PC-9 (cell line): ENCODE results near the gene GAPDHS. TPM values are rescaled to one million over a fixed set of nuclear protein-coding genes. Genes with fewer than 3 reads are reported as not detected.

ENCODE experiments used
- BruUV-seq: library from RNA; stranded (reverse); fragments of 400-500 nt; replicated peaks from 2 replicates; lab custom pipeline; 2021; lab: Mats Ljungman, UMichigan
- CTCF ChIA-PET: fragments of 300-600 bp; sonication (Branson Sonifier 250); formaldehyde crosslinking; loops from one replicate; lab custom pipeline; 2022; ENCODE audit warnings: antibody characterized with exemption; lab: Charles Lee
- POLR2A ChIA-PET: fragments of 300-600 bp; sonication (Branson Sonifier 250); formaldehyde crosslinking; loops from one replicate; lab custom pipeline; 2022; ENCODE audit warnings: antibody characterized with exemption; ENCODE audit not compliant: unreplicated experiment; lab: Charles Lee
- DNase-seq, 2 experiments: peaks; one replicate each; pipeline versions ENCODE4 v3.0.0 to v3.0.0-alpha.2; 2015 to 2022; ENCODE audit warnings: mixed read lengths in 1 of 2
- H2AFZ ChIP-seq: fragments of 200-600 bp; sonication (generic); 2 replicates; pipeline ENCODE4 v1.8.1; 2017; ENCODE audit warnings: antibody characterized with exemption
- H3F3A ChIP-seq: fragments of 200-600 bp; sonication (generic); 2 replicates; pipeline ENCODE4 v1.8.1; 2017; ENCODE audit warnings: antibody characterized with exemption, mild to moderate bottlenecking, low read depth; ENCODE audit not compliant: insufficient read depth
- H3K27ac ChIP-seq: fragments of 200-600 bp; sonication (generic); 2 replicates; pipeline ENCODE4 v1.6.1; 2016; ENCODE audit warnings: mixed run types
- H3K27me3 ChIP-seq: fragments of 200-600 bp; sonication (generic); 2 replicates; pipeline ENCODE4 v1.6.1; 2016; ENCODE audit warnings: low read depth, mixed run types; ENCODE audit not compliant: insufficient read depth
- H3K36me3 ChIP-seq: fragments of 200-600 bp; sonication (generic); 2 replicates; pipeline ENCODE4 v1.6.1; 2016; ENCODE audit warnings: low read depth, mixed run types
- H3K4me1 ChIP-seq: fragments of 200-600 bp; sonication (generic); replicated peaks from 2 replicates; pipeline ENCODE4 v1.6.1; 2016; ENCODE audit warnings: mixed run types; ENCODE audit not compliant: insufficient read depth
- H3K4me2 ChIP-seq: fragments of 200-600 bp; sonication (generic); 2 replicates; pipeline ENCODE4 v1.6.1; 2017; ENCODE audit warnings: mixed run types
- H3K4me3 ChIP-seq: fragments of 200-600 bp; sonication (generic); 2 replicates; pipeline ENCODE4 v1.6.1; 2016; ENCODE audit warnings: mixed run types
- H3K79me2 ChIP-seq: fragments of 200-600 bp; sonication (generic); 2 replicates; pipeline ENCODE4 v1.6.1; 2017; ENCODE audit warnings: low read depth, mixed run types
- H3K9me2 ChIP-seq: fragments of 200-600 bp; sonication (generic); 2 replicates; pipeline ENCODE4 v1.8.1; 2017; ENCODE audit warnings: mild to moderate bottlenecking; ENCODE audit not compliant: insufficient read depth
- H3K9me3 ChIP-seq: fragments of 200-600 bp; sonication (generic); 2 replicates; pipeline ENCODE4 v1.8.1; 2016; ENCODE audit warnings: low read depth; ENCODE audit not compliant: insufficient read depth
- H4K20me1 ChIP-seq: fragments of 200-600 bp; sonication (generic); 2 replicates; pipeline ENCODE4 v1.8.1; 2017; ENCODE audit not compliant: insufficient read depth
- EZH2 ChIP-seq: fragments of 200-600 bp; sonication (generic); IDR thresholded peaks from 2 replicates; pipeline ENCODE4 v1.8.0; 2017; ENCODE audit warnings: antibody characterized with exemption, low read depth
- intact Hi-C: fragments of 100-400 bp; cut with micrococcal nuclease; formaldehyde crosslinking; loops from one replicate; pipeline ENCODE4 v1.10.0; 2022; ENCODE audit not compliant: unreplicated experiment
- total RNA-seq: library from RNA; stranded (reverse); gene quantifications from 2 replicates; pipeline ENCODE4 v1.2.3, GENCODE V29; 2021
- TF ChIP-seq, protein P1 (sequence below): fragments of 200-600 bp; sonication (generic); conservative IDR thresholded peaks from 2 replicates; pipeline ENCODE4 v1.6.1; 2017; ENCODE audit warnings: mixed run types, antibody characterized with exemption, mild to moderate bottlenecking, moderate library complexity

Gene GAPDHS
- total RNA-seq, 1 experiment from 2014 or later, result not detected

DNA sequence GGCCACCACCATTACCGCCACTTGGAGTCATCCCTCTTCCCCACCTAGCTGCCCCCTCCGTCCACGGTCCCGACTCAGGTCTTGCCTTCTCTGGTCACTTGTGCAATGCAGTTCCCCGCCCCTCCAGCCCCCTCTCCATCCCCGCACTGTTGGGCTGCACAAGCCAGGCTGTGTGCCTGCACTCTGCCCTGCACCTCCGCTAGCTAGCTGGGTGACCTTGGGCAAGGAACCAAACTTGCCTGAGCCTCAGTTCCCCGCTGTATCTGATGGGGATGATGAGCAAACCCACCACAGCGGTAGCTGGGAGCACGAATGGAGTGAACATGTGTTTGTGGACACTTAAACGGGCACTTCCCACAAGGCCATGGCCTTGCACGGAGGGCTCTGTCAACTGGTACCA lies 6.6 kb downstream of the GAPDHS start:
- no peak for DNase-seq
- Histone ChIP-seq H3F3A (no peaks in the 10 kb centered on the region; the same call in 1 of the 2 replicates), H3K4me3 (no peak overlapping the region), H3K9me3 (no peaks in the 10 kb centered on the region), H3K27me3 (no peaks in the 10 kb centered on the region), H3K9me2 (no peaks in the 10 kb centered on the region), H3K4me1 (0 out of 2 replicates have a peak, but pooled peaks cover 7% of the 10 kb centered on the region), H3K27ac (no peak overlapping the region), H2AFZ (no peak overlapping the region), H3K36me3 (no peaks in the 10 kb centered on the region; the same call in 1 of the 2 replicates), H3K4me2 (no peak overlapping the region), H3K79me2 (peaks cover 15% of the 10 kb centered on the region), H4K20me1 (no peaks in the 10 kb centered on the region; the same call in 1 of the 2 replicates)
- POLR2A ChIA-PET, result interaction anchor here (0.7 kb wide), 1 partner anchor 26 kb away, joined by 5 read pairs; no protein-coding TSS in a partner anchor
- no TSS peak for BruUV-seq
- intact Hi-C loops, result no loop called here
- CTCF ChIA-PET, result no interaction called here
- TF ChIP-seq, protein P1, sequence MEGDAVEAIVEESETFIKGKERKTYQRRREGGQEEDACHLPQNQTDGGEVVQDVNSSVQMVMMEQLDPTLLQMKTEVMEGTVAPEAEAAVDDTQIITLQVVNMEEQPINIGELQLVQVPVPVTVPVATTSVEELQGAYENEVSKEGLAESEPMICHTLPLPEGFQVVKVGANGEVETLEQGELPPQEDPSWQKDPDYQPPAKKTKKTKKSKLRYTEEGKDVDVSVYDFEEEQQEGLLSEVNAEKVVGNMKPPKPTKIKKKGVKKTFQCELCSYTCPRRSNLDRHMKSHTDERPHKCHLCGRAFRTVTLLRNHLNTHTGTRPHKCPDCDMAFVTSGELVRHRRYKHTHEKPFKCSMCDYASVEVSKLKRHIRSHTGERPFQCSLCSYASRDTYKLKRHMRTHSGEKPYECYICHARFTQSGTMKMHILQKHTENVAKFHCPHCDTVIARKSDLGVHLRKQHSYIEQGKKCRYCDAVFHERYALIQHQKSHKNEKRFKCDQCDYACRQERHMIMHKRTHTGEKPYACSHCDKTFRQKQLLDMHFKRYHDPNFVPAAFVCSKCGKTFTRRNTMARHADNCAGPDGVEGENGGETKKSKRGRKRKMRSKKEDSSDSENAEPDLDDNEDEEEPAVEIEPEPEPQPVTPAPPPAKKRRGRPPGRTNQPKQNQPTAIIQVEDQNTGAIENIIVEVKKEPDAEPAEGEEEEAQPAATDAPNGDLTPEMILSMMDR, result no peak
- TF ChIP-seq EZH2, result no peak

DNA sequence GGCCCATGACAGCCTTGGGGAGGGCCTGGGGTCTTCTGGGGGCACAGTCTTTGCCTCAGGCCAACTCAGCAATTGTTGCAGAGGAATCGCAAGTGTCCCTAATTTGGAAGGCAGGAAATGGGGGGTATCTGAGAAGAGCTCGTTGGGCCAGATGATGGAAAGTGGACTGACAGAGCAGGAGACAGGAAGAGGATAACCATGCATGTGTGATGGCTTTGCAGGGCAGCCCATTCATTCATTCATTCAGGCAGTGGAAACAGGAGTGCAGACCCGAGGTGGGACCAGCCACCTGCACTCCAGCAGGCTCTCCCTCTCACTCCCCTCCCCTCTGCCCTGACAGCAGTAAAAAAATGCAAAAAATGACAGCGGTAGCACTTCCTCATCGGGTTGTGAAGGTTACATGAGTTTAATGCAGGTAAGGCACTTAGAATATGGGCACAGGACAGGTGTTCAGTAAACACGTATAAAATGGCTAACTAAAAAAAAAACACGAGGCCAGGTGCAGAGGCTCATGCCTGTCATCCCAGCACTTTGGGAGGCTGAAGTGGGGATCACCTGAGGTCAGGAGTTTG lies 7.2 kb downstream of the GAPDHS start:
- Histone ChIP-seq H3K9me2 (no peaks in the 10 kb centered on the region), H2AFZ (no peak overlapping the region), H3K4me3 (no peak overlapping the region), H3F3A (no peaks in the 10 kb centered on the region; the same call in 1 of the 2 replicates), H3K27me3 (no peaks in the 10 kb centered on the region), H3K4me1 (0 out of 2 replicates have a peak, but pooled peaks cover 7% of the 10 kb centered on the region), H3K9me3 (no peaks in the 10 kb centered on the region), H3K4me2 (no peak overlapping the region), H3K36me3 (no peaks in the 10 kb centered on the region; the same call in 1 of the 2 replicates), H3K27ac (no peak overlapping the region), H4K20me1 (no peaks in the 10 kb centered on the region; the same call in 1 of the 2 replicates), H3K79me2 (peaks cover 20% of the 10 kb centered on the region)
- DNase-seq, result no peak
- ChIA-PET POLR2A (interaction anchor here (0.7 kb wide), 1 partner anchor 25 kb away, joined by 5 read pairs; no protein-coding TSS in a partner anchor), CTCF (no interaction called here)
- TF ChIP-seq EZH2, result no peak
- TF ChIP-seq, protein P1, result no peak
- no TSS peak for BruUV-seq
- intact Hi-C loops, result no loop called here

DNA sequence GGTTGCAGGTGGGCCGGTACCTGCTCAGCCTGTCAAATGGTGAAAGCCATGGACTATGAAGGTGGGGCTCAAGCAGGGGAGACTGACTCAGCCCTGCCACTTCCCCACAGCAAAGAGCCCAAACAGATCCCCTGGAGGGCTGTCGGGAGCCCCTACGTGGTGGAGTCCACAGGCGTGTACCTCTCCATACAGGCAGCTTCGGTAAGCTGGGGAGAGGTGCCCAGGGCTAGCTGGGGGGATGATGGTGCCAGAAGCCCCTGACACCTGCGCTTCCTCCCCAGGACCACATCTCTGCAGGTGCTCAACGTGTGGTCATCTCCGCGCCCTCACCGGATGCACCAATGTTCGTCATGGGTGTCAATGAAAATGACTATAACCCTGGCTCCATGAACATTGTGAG lies 9.0 kb downstream of the GAPDHS start:
- Histone ChIP-seq H3K4me2 (no peak overlapping the region), H3K4me1 (peaks cover 14% of the 10 kb centered on the region), H4K20me1 (no peaks in the 10 kb centered on the region; the same call in 1 of the 2 replicates), H3K9me3 (no peaks in the 10 kb centered on the region), H3K79me2 (peaks cover 37% of the 10 kb centered on the region), H3K4me3 (no peak overlapping the region), H3K27me3 (no peaks in the 10 kb centered on the region), H3K36me3 (no peaks in the 10 kb centered on the region; the same call in 1 of the 2 replicates), H3F3A (no peaks in the 10 kb centered on the region), H3K27ac (no peak overlapping the region), H3K9me2 (no peaks in the 10 kb centered on the region), H2AFZ (no peak overlapping the region)
- CTCF ChIA-PET, result no interaction called here
- BruUV-seq, result no TSS peak
- POLR2A ChIA-PET, result no interaction called here
- TF ChIP-seq, protein P1, result no peak
- TF ChIP-seq EZH2, result no peak
- no peak for DNase-seq
- intact Hi-C loops, result no loop called here
